ENCODE measurements around the gene ESR1.
"Not testable (repeated sequence)": the region's sequence is repeated elsewhere in the genome, so short reads cannot be mapped to it uniquely, and the experiment has no call there.

Gene ESR1

GRCh38 chr6:151835396-151835795 is 27.9 kb downstream of the ESR1 start:
- Mint-ChIP-seq H3K27me3 (peaks cover 27 to 37% of the 10 kb centered on the region in 2 donors), H3K27ac (no peak overlapping the region), H3K4me3 (no peak overlapping the region), H3K4me1 (ENCODE audit: low read depth in 2 of 2) (no peaks in the 10 kb centered on the region), H3K36me3 (ENCODE audit: insufficient read depth) (no peaks in the 10 kb centered on the region), H3K9me3 (no peaks in the 10 kb centered on the region)
- no peak for DNase-seq
- ATAC-seq (replicated peaks): no peak

DNA sequence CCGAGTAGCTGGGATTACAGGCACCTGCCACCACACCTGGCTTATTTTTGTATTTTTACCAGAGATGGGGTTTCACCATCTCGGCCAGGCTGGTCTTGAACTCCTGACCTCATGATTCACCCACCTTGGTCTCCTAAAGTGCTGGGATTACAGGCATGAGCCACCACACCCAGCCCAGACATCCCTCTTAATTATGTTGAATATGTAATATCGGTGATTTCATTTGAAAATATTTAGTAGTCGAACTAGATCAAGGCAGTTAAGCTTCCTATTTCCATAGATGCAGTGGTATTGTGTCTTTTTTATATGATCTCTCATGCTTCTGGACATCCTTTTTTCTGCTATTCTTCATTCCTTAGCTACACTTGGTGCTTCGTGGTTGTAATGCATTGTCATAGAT is 29.7 kb downstream of the ESR1 start:
- Mint-ChIP-seq H3K4me1 (ENCODE audit: low read depth in 2 of 2) (no peaks in the 10 kb centered on the region), H3K9me3 (no peaks in the 10 kb centered on the region)

GRCh38 chr6:151842816-151843215 is 35.3 kb downstream of the ESR1 start:
- Mint-ChIP-seq H3K9me3 (no peaks in the 10 kb centered on the region), H3K27ac (no peak overlapping the region), H3K4me3 (no peak overlapping the region), H3K4me1 (ENCODE audit: low read depth in 2 of 2) (no peaks in the 10 kb centered on the region), H3K27me3 (no peaks in the 10 kb centered on the region), H3K36me3 (ENCODE audit: insufficient read depth) (no peaks in the 10 kb centered on the region)
- DNase-seq (no peak), ATAC-seq (replicated peaks) (no peak)

More for the DNA sequence above, 29.7 kb downstream of the ESR1 start:
- ATAC-seq (replicated peaks) (no peak), DNase-seq (no peak)
- Mint-ChIP-seq H3K27me3 (peaks cover 27 to 37% of the 10 kb centered on the region in 2 donors), H3K36me3 (ENCODE audit: insufficient read depth) (no peaks in the 10 kb centered on the region), H3K27ac (no peak overlapping the region), H3K4me3 (no peak overlapping the region)

DNA sequence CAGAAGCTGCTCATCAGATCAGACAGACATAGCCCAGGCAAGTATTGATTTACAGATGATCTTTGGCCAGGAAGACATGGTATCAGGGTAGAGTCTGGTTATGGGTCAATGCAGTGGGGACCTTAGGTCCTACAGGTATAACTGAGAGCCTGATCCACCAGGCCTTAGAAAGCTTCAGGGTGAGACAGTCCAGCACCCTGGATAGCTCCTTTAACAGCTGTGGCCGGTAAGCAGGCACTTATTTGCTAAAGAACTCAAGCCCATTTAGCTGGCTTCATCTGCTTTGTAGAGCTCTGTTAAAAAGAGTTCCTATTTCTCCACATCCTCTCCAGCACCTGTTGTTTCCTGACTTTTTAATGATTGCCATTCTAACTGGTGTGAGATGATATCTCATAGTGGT is 39.6 kb downstream of the ESR1 start:
- DNase-seq (no peak), ATAC-seq (replicated peaks) (no peak)
- Mint-ChIP-seq H3K9me3 (no peaks in the 10 kb centered on the region), H3K27me3 (no peaks in the 10 kb centered on the region), H3K4me1 (ENCODE audit: low read depth in 2 of 2) (no peaks in the 10 kb centered on the region), H3K36me3 (ENCODE audit: insufficient read depth) (no peaks in the 10 kb centered on the region), H3K4me3 (no peak overlapping the region), H3K27ac (no peak overlapping the region)

DNA sequence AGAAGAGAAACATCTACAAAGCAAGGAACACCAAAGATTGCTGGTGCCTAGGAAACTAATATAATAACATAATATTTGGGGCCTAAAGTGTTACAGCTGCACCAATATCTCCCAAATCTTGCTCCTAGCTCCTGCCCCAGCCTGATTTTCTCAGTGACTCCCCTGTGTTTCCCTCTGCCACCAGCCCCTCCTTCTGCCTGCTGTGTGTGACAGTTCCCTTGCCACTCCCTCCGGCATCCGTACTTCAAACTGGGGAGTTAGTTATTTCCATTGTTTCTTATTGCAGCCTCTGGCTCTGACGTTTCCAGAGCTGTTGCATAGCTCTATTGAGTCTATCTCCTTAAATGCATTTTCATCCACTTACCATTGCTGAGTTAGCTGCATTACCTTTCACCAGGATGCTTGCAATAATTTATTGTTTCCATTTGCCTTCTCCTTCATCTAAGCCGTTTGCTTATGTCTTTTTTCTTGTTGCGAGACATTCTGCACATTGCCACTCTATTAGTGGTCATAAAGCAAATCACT is 43.1 kb downstream of the ESR1 start:
- no peaks in the 10 kb centered on the region for H3K36me3 Mint-ChIP-seq (ENCODE audit: insufficient read depth)
- H3K27ac Mint-ChIP-seq: no peak overlapping the region
- DNase-seq (no peak), ATAC-seq (replicated peaks) (no peak)
- no peaks in the 10 kb centered on the region for H3K4me1 Mint-ChIP-seq (ENCODE audit: low read depth in 2 of 2)
- H3K9me3 Mint-ChIP-seq: no peaks in the 10 kb centered on the region
- no peaks in the 10 kb centered on the region for H3K27me3 Mint-ChIP-seq
- H3K4me3 Mint-ChIP-seq: no peak overlapping the region

- Mint-ChIP-seq H3K4me1 (ENCODE audit: low read depth in 2 of 2) (no peaks in the 10 kb centered on the region), H3K27ac (no peak overlapping the region)
These were observed 50.8 kb downstream of the ESR1 start for GRCh38 chr6:151858294-151858693.

GRCh38 chr6:151862461-151862860 is 55.0 kb downstream of the ESR1 start:
- Mint-ChIP-seq H3K4me1 (ENCODE audit: low read depth in 2 of 2) (no peaks in the 10 kb centered on the region), H3K27me3 (no peaks in the 10 kb centered on the region), H3K27ac (no peak overlapping the region), H3K4me3 (no peak overlapping the region), H3K36me3 (ENCODE audit: insufficient read depth) (no peaks in the 10 kb centered on the region), H3K9me3 (peaks cover 0 to 3% of the 10 kb centered on the region in 2 donors)
- DNase-seq (no peak), ATAC-seq (replicated peaks) (no peak)

More at GRCh38 chr6:151858294-151858693, 50.8 kb downstream of the ESR1 start:
- Mint-ChIP-seq H3K4me3 (no peak overlapping the region), H3K27me3 (no peaks in the 10 kb centered on the region), H3K9me3 (no peaks in the 10 kb centered on the region), H3K36me3 (ENCODE audit: insufficient read depth) (no peaks in the 10 kb centered on the region)
- ATAC-seq (replicated peaks): no peak
- no peak for DNase-seq

GRCh38 chr6:151867361-151867869 is 59.9 kb downstream of the ESR1 start:
- not testable (repeated sequence) for H3K4me1 Mint-ChIP-seq (ENCODE audit: low read depth in 2 of 2); ATAC-seq (replicated peaks); DNase-seq; H3K27ac Mint-ChIP-seq; H3K36me3 Mint-ChIP-seq (ENCODE audit: insufficient read depth); H3K9me3 Mint-ChIP-seq; H3K4me3 Mint-ChIP-seq; H3K27me3 Mint-ChIP-seq

GRCh38 chr6:151869345-151869744 is 61.9 kb downstream of the ESR1 start:
- Mint-ChIP-seq H3K27ac (no peak overlapping the region), H3K27me3 (peaks cover 0 to 4% of the 10 kb centered on the region in 2 donors), H3K9me3 (peaks cover 0 to 1% of the 10 kb centered on the region in 2 donors), H3K4me1 (ENCODE audit: low read depth in 2 of 2) (no peaks in the 10 kb centered on the region), H3K36me3 (ENCODE audit: insufficient read depth) (no peaks in the 10 kb centered on the region), H3K4me3 (no peak overlapping the region)
- no peak for DNase-seq
- ATAC-seq (replicated peaks): no peak

- no peak for ATAC-seq (replicated peaks)
- no peaks in the 10 kb centered on the region for H3K4me1 Mint-ChIP-seq (ENCODE audit: low read depth in 2 of 2)
- H3K27me3 Mint-ChIP-seq: peaks cover 0 to 4% of the 10 kb centered on the region in 2 donors
These were observed 62.3 kb downstream of the ESR1 start for GRCh38 chr6:151869787-151870186.

DNA sequence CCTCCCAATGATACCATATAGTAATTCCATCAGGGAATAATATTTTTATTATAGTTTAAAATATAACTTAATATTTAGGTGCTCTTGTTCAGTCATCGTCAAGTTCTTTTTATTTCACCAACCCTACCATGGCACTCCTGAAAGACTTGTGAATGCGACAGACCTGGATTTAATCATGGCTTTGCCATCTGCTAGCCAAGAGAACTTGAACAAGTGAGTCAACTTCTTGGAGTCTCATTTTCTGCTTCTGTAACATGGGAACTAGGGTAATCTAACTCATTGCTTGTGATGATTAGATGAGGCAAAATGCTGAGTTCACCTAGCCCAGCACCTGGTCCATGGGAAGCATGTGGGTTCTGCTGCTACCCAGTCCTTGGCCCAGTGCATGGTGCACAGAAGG is 62.9 kb downstream of the ESR1 start:
- Mint-ChIP-seq H3K4me1 (ENCODE audit: low read depth in 2 of 2) (no peaks in the 10 kb centered on the region), H3K9me3 (no peaks in the 10 kb centered on the region), H3K27ac (no peak overlapping the region), H3K36me3 (ENCODE audit: insufficient read depth) (no peaks in the 10 kb centered on the region), H3K27me3 (peaks cover 0 to 4% of the 10 kb centered on the region in 2 donors), H3K4me3 (no peak overlapping the region)
- DNase-seq (no peak), ATAC-seq (replicated peaks) (no peak)

More at GRCh38 chr6:151869787-151870186, 62.3 kb downstream of the ESR1 start:
- Mint-ChIP-seq H3K9me3 (peaks cover 0 to 1% of the 10 kb centered on the region in 2 donors), H3K4me3 (no peak overlapping the region), H3K36me3 (ENCODE audit: insufficient read depth) (no peaks in the 10 kb centered on the region), H3K27ac (no peak overlapping the region)
- DNase-seq: no peak

GRCh38 chr6:151875524-151875923 is 68.0 kb downstream of the ESR1 start:
- H3K9me3 Mint-ChIP-seq: no peaks in the 10 kb centered on the region
- H3K4me3 Mint-ChIP-seq: no peak overlapping the region
- ATAC-seq (replicated peaks) (no peak), DNase-seq (no peak)
- no peaks in the 10 kb centered on the region for H3K4me1 Mint-ChIP-seq (ENCODE audit: low read depth in 2 of 2)
- H3K27ac Mint-ChIP-seq: no peak overlapping the region
- H3K36me3 Mint-ChIP-seq (ENCODE audit: insufficient read depth): no peaks in the 10 kb centered on the region
- H3K27me3 Mint-ChIP-seq: peaks cover 0 to 4% of the 10 kb centered on the region in 2 donors

GRCh38 chr6:151876122-151876521 is 68.6 kb downstream of the ESR1 start:
- no peaks in the 10 kb centered on the region for H3K9me3 Mint-ChIP-seq
- ATAC-seq (replicated peaks): no peak

GRCh38 chr6:151877458-151877857 is 70.0 kb downstream of the ESR1 start:
- Mint-ChIP-seq H3K27ac (no peak overlapping the region), H3K4me1 (ENCODE audit: low read depth in 2 of 2) (no peaks in the 10 kb centered on the region), H3K9me3 (no peaks in the 10 kb centered on the region), H3K27me3 (peaks cover 0 to 3% of the 10 kb centered on the region in 2 donors), H3K4me3 (no peak overlapping the region), H3K36me3 (ENCODE audit: insufficient read depth) (no peaks in the 10 kb centered on the region)
- ATAC-seq (replicated peaks) (no peak), DNase-seq (no peak)

More at GRCh38 chr6:151876122-151876521, 68.6 kb downstream of the ESR1 start:
- Mint-ChIP-seq H3K27ac (no peak overlapping the region), H3K27me3 (peaks cover 0 to 4% of the 10 kb centered on the region in 2 donors), H3K4me3 (no peak overlapping the region), H3K36me3 (ENCODE audit: insufficient read depth) (no peaks in the 10 kb centered on the region), H3K4me1 (ENCODE audit: low read depth in 2 of 2) (no peaks in the 10 kb centered on the region)
- no peak for DNase-seq
